Activated B cell treated with CpG ODN at 0.5 μM for 24 hours (primary cell): ENCODE measurements around the gene ACTL8. TPM values are rescaled to one million over a fixed set of nuclear protein-coding genes. Genes with fewer than 3 reads are reported as not detected.

Experiments
- ATAC-seq: fragments of 200-7000 bp; cut with Tn5 transposase; one replicate; pipeline ENCODE4 v1.10.0; 2021; ENCODE audit warnings: low read depth, mild to moderate bottlenecking, moderate library complexity
- CTCF ChIA-PET: fragments of 350-600 bp; sonication (Branson Sonifier 250); formaldehyde crosslinking; loops from one replicate; lab custom pipeline; 2021; ENCODE audit warnings: antibody characterized with exemption; lab: Charles Lee
- POLR2A ChIA-PET: fragments of 350-600 bp; sonication (Branson Sonifier 250); formaldehyde crosslinking; loops from one replicate; lab custom pipeline; 2021; ENCODE audit warnings: antibody characterized with exemption; lab: Charles Lee
- DNase-seq: peaks from one replicate; pipeline ENCODE4 v3.0.0; 2022
- H3K27ac Mint-ChIP-seq: one replicate; pipeline ENCODE4 v1.8.0; 2020; ENCODE audit warnings: mixed read lengths
- H3K27me3 Mint-ChIP-seq: one replicate; pipeline ENCODE4 v1.8.0; 2021; ENCODE audit warnings: mixed read lengths
- H3K36me3 Mint-ChIP-seq: one replicate; pipeline ENCODE4 v1.8.0; 2021; ENCODE audit warnings: low read depth, mixed read lengths
- H3K4me1 Mint-ChIP-seq: one replicate; pipeline ENCODE4 v1.8.0; 2021; ENCODE audit warnings: mixed read lengths
- H3K4me3 Mint-ChIP-seq: one replicate; pipeline ENCODE4 v1.8.0; 2020; ENCODE audit warnings: mild to moderate bottlenecking, mixed read lengths
- H3K9me3 Mint-ChIP-seq: one replicate; pipeline ENCODE4 v1.8.0; 2020; ENCODE audit warnings: mixed read lengths
- CTCF ChIP-seq: fragments of 200-600 bp; IDR thresholded peaks from one replicate; pipeline ENCODE4 v1.8.0; 2022; ENCODE audit warnings: antibody characterized with exemption, mild to moderate bottlenecking
- intact Hi-C: fragments of 100-400 bp; cut with micrococcal nuclease; formaldehyde crosslinking; loops from one replicate; pipeline ENCODE4 v1.15.1; 2024
- total RNA-seq: library from RNA; stranded (reverse); gene quantifications from 2 replicates; pipeline ENCODE4 v1.2.3, GENCODE V29; 2022

The ACTL8 gene
- total RNA-seq, 1 donor from 2014 or later = not detected

GRCh38 chr1:17777818-17778217, 22.7 kb downstream of the ACTL8 start:
- Mint-ChIP-seq H3K27ac (no peak overlapping the region), H3K36me3 (no peaks in the 10 kb centered on the region), H3K27me3 (no peaks in the 10 kb centered on the region), H3K4me3 (no peak overlapping the region), H3K4me1 (no peaks in the 10 kb centered on the region), H3K9me3 (no peaks in the 10 kb centered on the region)
- ATAC-seq = no peak
- ChIA-PET CTCF (no interaction called here), POLR2A (no interaction called here)
- TF ChIP-seq CTCF = no peak
- intact Hi-C loops = no loop called here
- DNase-seq = no peak

- TF ChIP-seq CTCF = no peak
- no peaks in the 10 kb centered on the region for H3K4me1 Mint-ChIP-seq
- no peak for ATAC-seq
Observed at GRCh38 chr1:17780916-17781315, 25.8 kb downstream of the ACTL8 start.

GRCh38 chr1:17789926-17790325, 34.8 kb downstream of the ACTL8 start:
- Mint-ChIP-seq H3K4me1 (no peaks in the 10 kb centered on the region), H3K27ac (no peak overlapping the region), H3K36me3 (no peaks in the 10 kb centered on the region), H3K9me3 (no peaks in the 10 kb centered on the region), H3K4me3 (no peak overlapping the region), H3K27me3 (peaks cover 18% of the 10 kb centered on the region)
- DNase-seq (no peak), ATAC-seq (no peak)
- TF ChIP-seq CTCF = no peak
- intact Hi-C loops = no loop called here
- CTCF ChIA-PET = no interaction called here
- POLR2A ChIA-PET = no interaction called here

More at GRCh38 chr1:17780916-17781315, 25.8 kb downstream of the ACTL8 start:
- intact Hi-C loops = no loop called here
- DNase-seq = no peak
- Mint-ChIP-seq H3K27me3 (peaks cover 4% of the 10 kb centered on the region), H3K9me3 (no peaks in the 10 kb centered on the region), H3K36me3 (no peaks in the 10 kb centered on the region), H3K4me3 (no peak overlapping the region), H3K27ac (no peak overlapping the region)
- ChIA-PET POLR2A (no interaction called here), CTCF (no interaction called here)

- no peaks in the 10 kb centered on the region for H3K9me3 Mint-ChIP-seq
- ATAC-seq = no peak
- POLR2A ChIA-PET = no interaction called here
- DNase-seq = no peak
- CTCF ChIA-PET = no interaction called here
- intact Hi-C loops = no loop called here
- H3K4me3 Mint-ChIP-seq = no peak overlapping the region
- no peaks in the 10 kb centered on the region for H3K36me3 Mint-ChIP-seq
- TF ChIP-seq CTCF = no peak
- no peak overlapping the region for H3K27ac Mint-ChIP-seq
- no peaks in the 10 kb centered on the region for H3K4me1 Mint-ChIP-seq
- H3K27me3 Mint-ChIP-seq = peaks cover 18% of the 10 kb centered on the region
Observed at GRCh38 chr1:17790383-17791054, 35.4 kb downstream of the ACTL8 start.

GRCh38 chr1:17791055-17791390, 35.9 kb downstream of the ACTL8 start:
- CTCF ChIA-PET = no interaction called here
- peaks cover 19% of the 10 kb centered on the region for H3K27me3 Mint-ChIP-seq
- no peak for ATAC-seq
- no peaks in the 10 kb centered on the region for H3K4me1 Mint-ChIP-seq
- H3K36me3 Mint-ChIP-seq = no peaks in the 10 kb centered on the region
- H3K4me3 Mint-ChIP-seq = no peak overlapping the region
- no peak for DNase-seq
- H3K9me3 Mint-ChIP-seq = no peaks in the 10 kb centered on the region
- TF ChIP-seq CTCF = no peak
- POLR2A ChIA-PET = no interaction called here
- intact Hi-C loops = no loop called here
- no peak overlapping the region for H3K27ac Mint-ChIP-seq
